ENCODE results near the gene RNASEH1.
"Not testable (repeated sequence)": the region's sequence is repeated elsewhere in the genome, so short reads cannot be mapped to it uniquely, and the experiment has no call there.

Gene RNASEH1

GRCh38 chr2:3584608-3585260 lies 26.6 kb upstream of the RNASEH1 start:
- H3K4me3 ChIP-seq (ENCODE audit: low read depth, low read length), result no peak overlapping the region
- TF ChIP-seq CTCF (IDR thresholded peaks at IDR 0.05; ENCODE audit: insufficient read depth, low read depth, low read length, missing control alignments), result no peak
- no peak for DNase-seq (ENCODE audit: low read depth)

DNA sequence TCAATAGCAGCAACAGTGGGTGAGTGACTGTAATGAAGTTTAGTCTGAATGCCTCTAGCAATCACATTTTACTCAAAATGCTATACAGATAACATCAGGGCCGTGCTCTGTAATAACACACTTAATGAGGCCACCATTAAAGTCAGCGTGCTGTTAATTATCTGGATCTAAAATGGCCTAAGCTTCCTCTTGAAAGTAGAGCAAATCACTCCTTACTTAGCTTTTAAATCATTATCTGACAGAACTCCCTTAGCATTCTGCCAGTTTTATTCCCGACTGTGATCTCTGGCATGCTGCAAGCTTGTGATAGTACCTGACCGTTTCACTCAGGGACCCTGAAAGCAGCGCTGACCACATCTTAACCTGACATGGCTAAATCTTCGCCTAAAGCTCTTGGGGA lies 25.9 kb upstream of the RNASEH1 start:
- no peak overlapping the region for H3K4me3 ChIP-seq (ENCODE audit: low read depth, low read length)
- TF ChIP-seq CTCF (IDR thresholded peaks at IDR 0.05; ENCODE audit: insufficient read depth, low read depth, low read length, missing control alignments), result no peak
- no peak for DNase-seq (ENCODE audit: low read depth)

DNA sequence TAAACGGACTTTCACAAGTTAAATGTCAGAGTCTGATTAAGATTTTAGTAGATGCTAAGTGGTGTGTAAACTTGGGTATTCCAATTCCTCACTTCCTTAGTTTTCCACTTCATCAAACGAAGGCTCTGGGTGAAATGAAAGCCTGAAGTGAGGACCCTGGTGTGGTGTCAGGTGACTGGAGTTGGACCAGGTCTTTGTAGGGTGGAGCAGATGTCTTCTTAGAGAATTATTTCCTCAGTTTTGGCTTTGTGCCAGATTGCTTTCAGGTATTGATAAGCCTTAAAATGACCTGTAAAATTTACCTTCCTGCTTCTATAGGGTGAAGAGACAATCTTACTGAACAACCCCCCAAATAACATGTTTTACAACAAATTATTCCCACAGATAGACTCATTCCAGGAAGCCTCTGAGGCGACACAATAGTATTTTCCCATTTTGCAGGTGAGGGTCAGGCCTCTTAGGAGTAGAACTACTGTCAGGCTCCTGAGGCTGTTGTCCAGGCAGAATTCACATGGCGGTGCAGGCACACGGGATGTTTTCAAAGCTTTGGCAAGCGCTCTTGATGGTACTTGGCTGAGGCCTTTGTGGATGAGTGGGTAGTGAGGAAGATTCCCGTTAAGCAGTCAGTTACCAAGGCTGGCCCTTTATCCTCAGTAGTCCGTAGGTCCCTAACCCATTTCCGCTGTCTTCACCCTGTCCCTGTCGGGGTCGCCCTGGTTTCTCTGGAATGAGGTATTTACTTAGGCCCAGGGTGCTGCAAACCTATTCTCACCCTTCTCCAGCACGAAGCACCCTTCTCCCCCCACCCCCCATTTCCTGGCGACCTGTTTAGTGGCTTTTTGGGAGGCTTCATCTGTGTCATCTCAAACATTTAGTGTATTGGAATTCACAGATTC lies 23.5 kb upstream of the RNASEH1 start:
- no peak for TF ChIP-seq CTCF (IDR thresholded peaks at IDR 0.05; ENCODE audit: insufficient read depth, low read depth, low read length, missing control alignments)
- no peak for DNase-seq (ENCODE audit: low read depth)
- no peak overlapping the region for H3K4me3 ChIP-seq (ENCODE audit: low read depth, low read length)

DNA sequence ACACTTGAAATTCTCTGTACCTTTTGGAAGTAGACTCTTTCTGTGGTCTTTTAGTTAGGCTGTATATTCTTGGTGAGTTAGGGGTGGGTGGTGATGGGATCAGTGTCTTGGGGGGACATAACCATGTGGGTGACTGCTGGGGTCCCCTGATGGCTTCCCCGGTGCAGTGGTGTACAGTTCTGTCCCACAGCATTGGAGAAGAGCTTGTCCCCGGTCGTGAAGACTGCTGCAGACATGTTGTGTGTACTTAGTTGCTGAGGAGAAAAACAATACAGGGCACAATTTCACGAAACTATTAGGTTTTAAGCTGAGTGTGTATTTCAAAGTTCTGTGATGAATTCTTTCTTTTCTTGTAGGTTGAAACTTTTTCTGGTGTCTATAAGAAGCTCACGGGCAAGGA lies 22.3 kb upstream of the RNASEH1 start:
- TF ChIP-seq CTCF (IDR thresholded peaks at IDR 0.05; ENCODE audit: insufficient read depth, low read depth, low read length, missing control alignments), result no peak
- no peak for DNase-seq (ENCODE audit: low read depth)
- no peak overlapping the region for H3K4me3 ChIP-seq (ENCODE audit: low read depth, low read length)

DNA sequence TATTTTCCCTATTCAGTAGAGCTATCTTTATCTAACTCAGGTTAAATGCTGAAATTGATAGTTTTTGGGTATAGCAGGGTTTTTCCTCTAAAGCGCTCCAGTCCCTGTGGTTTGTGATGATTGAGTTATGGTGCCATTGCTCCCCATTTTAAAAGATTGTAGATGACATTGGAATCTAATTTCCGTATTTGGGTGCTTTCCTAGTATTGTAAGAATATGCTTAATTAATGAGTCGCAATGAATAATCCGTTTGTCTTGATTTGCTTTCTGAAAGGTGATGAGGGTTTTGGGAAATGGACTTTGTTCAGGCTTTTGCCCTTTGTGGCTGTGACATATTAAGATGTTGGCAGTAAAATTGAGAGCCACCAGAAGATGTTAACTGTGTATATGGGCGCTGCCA lies 20.9 kb upstream of the RNASEH1 start:
- no peak for TF ChIP-seq CTCF (IDR thresholded peaks at IDR 0.05; ENCODE audit: insufficient read depth, low read depth, low read length, missing control alignments)
- DNase-seq (ENCODE audit: low read depth), result no peak
- H3K4me3 ChIP-seq (ENCODE audit: low read depth, low read length), result no peak overlapping the region

- H3K4me3 ChIP-seq (ENCODE audit: low read depth, low read length), result peak overlapping the region; percentile 80
- DNase-seq (ENCODE audit: low read depth), result not testable (repeated sequence)
Measured at GRCh38 chr2:3576263-3576630, 18.1 kb upstream of the RNASEH1 start.

DNA sequence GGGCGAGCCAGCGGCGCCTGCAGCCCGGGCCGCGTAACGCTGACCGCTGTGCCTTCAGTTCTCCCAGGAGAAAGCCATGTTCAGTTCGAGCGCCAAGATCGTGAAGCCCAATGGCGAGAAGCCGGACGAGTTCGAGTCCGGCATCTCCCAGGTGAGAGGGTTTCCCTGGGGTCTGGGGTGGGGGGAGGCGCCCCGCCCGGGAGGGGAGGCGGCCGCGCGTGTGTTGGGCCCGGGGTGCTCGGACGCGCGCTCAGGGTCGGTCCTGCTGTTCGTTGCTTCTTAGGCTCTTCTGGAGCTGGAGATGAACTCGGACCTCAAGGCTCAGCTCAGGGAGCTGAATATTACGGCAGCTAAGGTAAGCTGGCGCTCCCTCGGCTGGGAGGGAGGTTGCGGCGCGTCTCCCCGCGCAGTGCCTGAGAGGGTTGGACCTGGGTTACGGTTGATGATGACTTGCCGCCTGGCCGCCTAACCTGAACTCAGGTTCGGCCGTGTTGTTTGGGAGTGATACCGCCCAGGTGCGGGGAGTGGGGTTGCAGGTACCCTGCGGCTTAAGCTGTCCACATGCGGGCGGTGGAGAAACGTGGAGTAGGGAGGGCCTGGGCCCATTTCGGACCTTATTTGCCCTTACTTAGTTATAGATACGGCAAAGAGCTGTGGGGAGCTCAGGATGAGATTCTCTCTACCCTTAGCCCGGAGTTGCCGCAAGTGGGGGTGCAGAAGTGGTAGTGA lies 17.6 kb upstream of the RNASEH1 start:
- no peak for TF ChIP-seq CTCF (IDR thresholded peaks at IDR 0.05; ENCODE audit: insufficient read depth, low read depth, low read length, missing control alignments)
- DNase-seq (ENCODE audit: low read depth), result peak; percentile 27
- peak overlapping the region; percentile 80 for H3K4me3 ChIP-seq (ENCODE audit: low read depth, low read length)
